Gastrocnemius medialis (tissue), 4 donors: ENCODE data around the gene RNF40.

Experiments
- POLR2A ChIP-seq, 2 donors: fragments of 450-650 bp; IDR thresholded peaks; one replicate each; pipeline ENCODE4 v1.6.1; 2017; ENCODE audit warnings: antibody characterized with exemption in 2 of 2, mild to moderate bottlenecking in 2 of 2, moderate library complexity in 2 of 2
- TF ChIP-seq, protein P1 (sequence below), 5 experiments: fragments of 450-650 bp in 3 of 5; fragments of 200-600 bp in 2 of 5; sonication (generic) in 2 of 5; IDR thresholded peaks in 4 of 5; conservative IDR thresholded peaks in 1 of 5; 1 replicate in 4 of 5; 2 replicates in 1 of 5; pipeline ENCODE4 v1.5.1; 2016 to 2019; ENCODE audit warnings: antibody characterized with exemption in 5 of 5, mild to moderate bottlenecking in 3 of 5, moderate library complexity in 3 of 5

DNA sequence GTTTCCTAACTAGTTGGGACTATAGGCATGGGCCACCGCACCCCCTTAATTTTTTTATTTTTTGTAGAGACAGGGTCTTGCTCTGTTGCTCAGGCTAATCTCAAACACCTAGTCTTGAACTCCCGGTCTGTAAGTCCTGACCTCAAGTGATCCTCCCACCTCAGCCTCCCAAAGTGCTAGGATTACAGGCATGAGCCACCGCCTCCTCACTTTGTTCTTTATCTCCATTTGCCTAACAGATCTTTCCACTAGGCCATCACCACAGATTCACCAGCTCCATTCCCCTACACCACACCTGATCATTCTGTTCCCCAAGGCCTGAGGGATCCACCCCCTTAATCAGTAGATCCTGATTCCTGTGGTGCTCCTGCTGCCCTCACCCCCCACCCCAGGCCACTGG is 32.5 kb downstream of the RNF40 start:
- TF ChIP-seq, protein P1, sequence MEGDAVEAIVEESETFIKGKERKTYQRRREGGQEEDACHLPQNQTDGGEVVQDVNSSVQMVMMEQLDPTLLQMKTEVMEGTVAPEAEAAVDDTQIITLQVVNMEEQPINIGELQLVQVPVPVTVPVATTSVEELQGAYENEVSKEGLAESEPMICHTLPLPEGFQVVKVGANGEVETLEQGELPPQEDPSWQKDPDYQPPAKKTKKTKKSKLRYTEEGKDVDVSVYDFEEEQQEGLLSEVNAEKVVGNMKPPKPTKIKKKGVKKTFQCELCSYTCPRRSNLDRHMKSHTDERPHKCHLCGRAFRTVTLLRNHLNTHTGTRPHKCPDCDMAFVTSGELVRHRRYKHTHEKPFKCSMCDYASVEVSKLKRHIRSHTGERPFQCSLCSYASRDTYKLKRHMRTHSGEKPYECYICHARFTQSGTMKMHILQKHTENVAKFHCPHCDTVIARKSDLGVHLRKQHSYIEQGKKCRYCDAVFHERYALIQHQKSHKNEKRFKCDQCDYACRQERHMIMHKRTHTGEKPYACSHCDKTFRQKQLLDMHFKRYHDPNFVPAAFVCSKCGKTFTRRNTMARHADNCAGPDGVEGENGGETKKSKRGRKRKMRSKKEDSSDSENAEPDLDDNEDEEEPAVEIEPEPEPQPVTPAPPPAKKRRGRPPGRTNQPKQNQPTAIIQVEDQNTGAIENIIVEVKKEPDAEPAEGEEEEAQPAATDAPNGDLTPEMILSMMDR (IDR thresholded peaks at IDR 0.05 in 4 of 5, conservative IDR thresholded peaks at IDR 0.05 in 1 of 5), result no peak
- TF ChIP-seq POLR2A (IDR thresholded peaks at IDR 0.05), result no peak
